Measurements from ENCODE around the gene VMAC. TPM values are rescaled to one million over a fixed set of nuclear protein-coding genes. Genes with fewer than 3 reads are reported as not detected.

VMAC gene
- total and polyA plus RNA-seq, 2 of the 13 experiments (the other 11 are each of a cell fraction or from before 2014, with no cell fraction given): 2.4 TPM

- TF ChIP-seq SOX6 (IDR thresholded peaks at IDR 0.05): no peak
- no peak for TF ChIP-seq SOX6 (CRISPR knock-in tag; IDR thresholded peaks at IDR 0.05)
- 0 out of 2 replicates have a peak, but pooled peaks have one; percentile 18 for TF ChIP-seq ZBTB38 (CRISPR knock-in tag; IDR thresholded peaks at IDR 0.05)
- TF ChIP-seq HES4 (CRISPR knock-in tag; IDR thresholded peaks at IDR 0.05; ENCODE audit: borderline replicate concordance): no peak
- TF ChIP-seq ZZZ3 (CRISPR knock-in tag; IDR thresholded peaks at IDR 0.05; ENCODE audit: borderline replicate concordance): no peak
- no peak for TF ChIP-seq MTF2 (CRISPR knock-in tag; IDR thresholded peaks at IDR 0.05; ENCODE audit: borderline replicate concordance)
- TF ChIP-seq RAD51 (IDR thresholded peaks at IDR 0.05; ENCODE audit: borderline replicate concordance): no peak
- TF ChIP-seq SOX5 (CRISPR knock-in tag; IDR thresholded peaks at IDR 0.05; ENCODE audit: borderline replicate concordance): no peak
- TF ChIP-seq FOXA1 (IDR thresholded peaks at IDR 0.05): no peak
- TF ChIP-seq FOXA1 (CRISPR knock-in tag; IDR thresholded peaks at IDR 0.05): no peak
- TF ChIP-seq ARHGAP35 (CRISPR knock-in tag; IDR thresholded peaks at IDR 0.05; ENCODE audit: borderline replicate concordance): no peak
- no peak for TF ChIP-seq NFIC (IDR thresholded peaks at IDR 0.05; ENCODE audit: low read length)
- TF ChIP-seq TFDP2 (CRISPR knock-in tag; IDR thresholded peaks at IDR 0.05): no peak
- no peak for TF ChIP-seq HOXA9 (CRISPR knock-in tag; IDR thresholded peaks at IDR 0.05; ENCODE audit: borderline replicate concordance)
- no peak for TF ChIP-seq HDAC6 (IDR thresholded peaks at IDR 0.05; ENCODE audit: low read depth, low read length)
- no peak for TF ChIP-seq NFE2L1 (CRISPR knock-in tag; IDR thresholded peaks at IDR 0.05; ENCODE audit: borderline replicate concordance)
- no peak for TF ChIP-seq FOXP1 (IDR thresholded peaks at IDR 0.05)
- no peak for TF ChIP-seq FOXP1 (CRISPR knock-in tag; IDR thresholded peaks at IDR 0.05)
- TF ChIP-seq ZFP36L1 (CRISPR knock-in tag; IDR thresholded peaks at IDR 0.05): no peak
- TF ChIP-seq ZBTB42 (CRISPR knock-in tag; IDR thresholded peaks at IDR 0.05): no peak
- no peak for TF ChIP-seq ZNF687 (CRISPR knock-in tag; IDR thresholded peaks at IDR 0.05)
- no peak for TF ChIP-seq ZNF552 (CRISPR knock-in tag; IDR thresholded peaks at IDR 0.05; ENCODE audit: borderline replicate concordance)
- TF ChIP-seq GRHL1 (CRISPR knock-in tag; conservative IDR thresholded peaks at IDR 0.05): no peak
- TF ChIP-seq TBL1XR1 (IDR thresholded peaks at IDR 0.05; ENCODE audit: borderline replicate concordance, low read length, partially characterized antibody): no peak
Observed at GRCh38 chr19:5953680-5954213, 49.1 kb downstream of the VMAC start (continued).
